PC-3 (cell line): ENCODE results near the gene NPLOC4. TPM values are rescaled to one million over a fixed set of nuclear protein-coding genes. Genes with fewer than 3 reads are reported as not detected.

Source experiments
- ATAC-seq: fragments of 200-7000 bp; cut with Tn5 transposase; 2 replicates; pipeline ENCODE4 v1.9.1; 2020; ENCODE audit warnings: mild to moderate bottlenecking, moderate library complexity
- BruUV-seq: library from RNA; stranded (reverse); fragments of 400-500 nt; replicated peaks from 2 replicates; lab custom pipeline; 2021; lab: Mats Ljungman, UMichigan
- CTCF ChIA-PET: fragments of 300-600 bp; sonication (Branson Sonifier 250); formaldehyde crosslinking; loops from one replicate; lab custom pipeline; 2022; ENCODE audit warnings: antibody characterized with exemption; lab: Charles Lee
- POLR2A ChIA-PET: fragments of 300-600 bp; sonication (Branson Sonifier 250); formaldehyde crosslinking; loops from one replicate; lab custom pipeline; 2022; ENCODE audit warnings: antibody characterized with exemption; ENCODE audit not compliant: unreplicated experiment; lab: Charles Lee
- DNase-seq: peaks from one replicate; pipeline ENCODE4 v3.0.0-alpha.2; 2015
- H2AFZ ChIP-seq: fragments of 300-600 bp; sonication (generic); 2 replicates; pipeline ENCODE4 v1.6.0; 2016; ENCODE audit warnings: antibody characterized with exemption, low read length
- H3F3A ChIP-seq: fragments of 300-600 bp; sonication (generic); one replicate; pipeline ENCODE4 v1.6.0; 2017; ENCODE audit warnings: antibody characterized with exemption, low read length, control low read depth, mild to moderate bottlenecking; ENCODE audit not compliant: unreplicated experiment
- H3K27ac ChIP-seq: fragments of 300-600 bp; sonication (generic); 2 replicates; pipeline ENCODE4 v1.5.1; 2016; ENCODE audit warnings: mild to moderate bottlenecking, low read length
- H3K27me3 ChIP-seq: fragments of 300-600 bp; sonication (generic); 2 replicates; pipeline ENCODE4 v1.6.1; 2016; ENCODE audit warnings: low read length, mixed read lengths
- H3K36me3 ChIP-seq: fragments of 300-600 bp; sonication (generic); 2 replicates; pipeline ENCODE4 v1.6.1; 2016; ENCODE audit warnings: low read depth, mixed run types, low read length, mixed read lengths
- H3K4me1 ChIP-seq: fragments of 300-600 bp; sonication (generic); 2 replicates; pipeline ENCODE4 v1.5.1; 2016; ENCODE audit warnings: low read length; ENCODE audit not compliant: insufficient read depth
- H3K4me2 ChIP-seq: fragments of 300-600 bp; sonication (generic); 2 replicates; pipeline ENCODE4 v1.6.0; 2016; ENCODE audit warnings: low read length
- H3K4me3 ChIP-seq: fragments of 300-600 bp; sonication (generic); 2 replicates; pipeline ENCODE4 v1.5.1; 2016; ENCODE audit warnings: mild to moderate bottlenecking, low read length, mixed read lengths
- H3K79me2 ChIP-seq: fragments of 300-600 bp; sonication (generic); 2 replicates; pipeline ENCODE4 v1.6.1; 2017; ENCODE audit warnings: low read length, mixed read lengths
- H3K9ac ChIP-seq: fragments of 300-600 bp; sonication (generic); 2 replicates; pipeline ENCODE4 v1.6.0; 2016; ENCODE audit warnings: mild to moderate bottlenecking, low read length
- H3K9me2 ChIP-seq: fragments of 300-600 bp; sonication (generic); replicated peaks from 2 replicates; pipeline ENCODE4 v1.6.1; 2016; ENCODE audit warnings: mixed run types, low read length, mixed read lengths
- H3K9me3 ChIP-seq: fragments of 300-600 bp; sonication (generic); 2 replicates; pipeline ENCODE4 v1.6.1; 2016; ENCODE audit warnings: low read length, mixed read lengths
- H4K20me1 ChIP-seq: fragments of 300-600 bp; sonication (generic); 2 replicates; pipeline ENCODE4 v1.6.1; 2016; ENCODE audit warnings: low read length, mixed read lengths
- CTCF ChIP-seq: fragments of 300-600 bp; sonication (generic); conservative IDR thresholded peaks from 2 replicates; pipeline ENCODE4 v1.5.1; 2017; ENCODE audit warnings: antibody characterized with exemption, low read depth, mild to moderate bottlenecking, low read length
- EZH2 ChIP-seq: fragments of 300-600 bp; sonication (generic); IDR thresholded peaks from one replicate; pipeline ENCODE4 v1.6.1; 2017; ENCODE audit warnings: antibody characterized with exemption, mild to moderate bottlenecking, low read length; ENCODE audit not compliant: unreplicated experiment
- EZH2phosphoT487 ChIP-seq: fragments of 300-600 bp; sonication (generic); IDR thresholded peaks from 2 replicates; pipeline ENCODE4 v1.6.1; 2018; ENCODE audit warnings: mild to moderate bottlenecking, antibody characterized with exemption, low read length, borderline replicate concordance
- intact Hi-C: fragments of 100-400 bp; cut with micrococcal nuclease; formaldehyde crosslinking; loops from 2 replicates; pipeline ENCODE4 v1.9.0; 2023
- total RNA-seq: library from RNA; depleted of rRNA; stranded (reverse); fragments of >200 nt; gene quantifications from 2 replicates; pipeline ENCODE4 v1.2.3, GENCODE V29; 2014

The NPLOC4 gene
- total RNA-seq, 1 experiment from 2014 or later, result 109 TPM

GRCh38 chr17:81656118-81656743 is 19.3 kb upstream of the NPLOC4 start, which contains the start of gene PDE6G:
Gene PDE6G (minus strand): TSS chr17:81656542. CDS start chr17:81653305, 3,237 bp downstream.
- no peak within 1 kb of the TSS for H3K27ac ChIP-seq
- no peaks in the 10 kb centered on the region for H3F3A ChIP-seq
- no peak within 1 kb of the TSS for H3K4me2 ChIP-seq
- no TSS peak for BruUV-seq
- H3K27me3 ChIP-seq, result no peaks in the 10 kb centered on the region
- H2AFZ ChIP-seq, result no peak within 1 kb of the TSS
- intact Hi-C loops, result no loop called here
- no peak for TF ChIP-seq EZH2phosphoT487
- no peak for TF ChIP-seq CTCF
- no peak for TF ChIP-seq EZH2
- CTCF ChIA-PET, result no interaction called here
- H4K20me1 ChIP-seq, result no peaks in the 10 kb centered on the region
- H3K4me1 ChIP-seq, result peaks cover 19% of the 10 kb centered on the region
- H3K9ac ChIP-seq, result no peak within 1 kb of the TSS
- ATAC-seq, result no peak
- H3K4me3 ChIP-seq, result no peak within 1 kb of the TSS
- no peaks in the 10 kb centered on the region for H3K79me2 ChIP-seq
- POLR2A ChIA-PET, result no interaction called here
- H3K36me3 ChIP-seq, result no peaks in the 10 kb centered on the region
- H3K9me2 ChIP-seq, result no peaks in the 10 kb centered on the region
- H3K9me3 ChIP-seq, result no peaks in the 10 kb centered on the region
- no peak for DNase-seq

GRCh38 chr17:81655378-81656117 is 18.6 kb upstream of the NPLOC4 start:
- DNase-seq (no peak), ATAC-seq (no peak)
- Histone ChIP-seq H3K4me3 (no peak overlapping the region), H3K36me3 (no peaks in the 10 kb centered on the region), H3K9ac (no peak overlapping the region), H3K27ac (no peak overlapping the region), H3K4me1 (peaks cover 19% of the 10 kb centered on the region), H3K4me2 (no peak overlapping the region), H4K20me1 (no peaks in the 10 kb centered on the region), H3F3A (no peaks in the 10 kb centered on the region), H3K79me2 (no peaks in the 10 kb centered on the region), H3K9me3 (no peaks in the 10 kb centered on the region), H2AFZ (no peak overlapping the region), H3K27me3 (no peaks in the 10 kb centered on the region), H3K9me2 (no peaks in the 10 kb centered on the region)
- intact Hi-C loops, result no loop called here
- POLR2A ChIA-PET, result no interaction called here
- TF ChIP-seq CTCF (no peak), EZH2 (no peak), EZH2phosphoT487 (no peak)
- no TSS peak for BruUV-seq
- CTCF ChIA-PET, result no interaction called here
